22Rv1 (cell line): ENCODE data around the gene TRIP6.

Experiments used
- CTCF ChIP-seq: fragments of 450-650 bp; IDR thresholded peaks from 2 replicates; pipeline ENCODE4 v1.5.1; 2017; ENCODE audit warnings: mild to moderate bottlenecking
- ZFX ChIP-seq: fragments of 450-650 bp; IDR thresholded peaks from 2 replicates; pipeline ENCODE4 v1.6.1; 2017; ENCODE audit warnings: antibody characterized with exemption, borderline replicate concordance

DNA sequence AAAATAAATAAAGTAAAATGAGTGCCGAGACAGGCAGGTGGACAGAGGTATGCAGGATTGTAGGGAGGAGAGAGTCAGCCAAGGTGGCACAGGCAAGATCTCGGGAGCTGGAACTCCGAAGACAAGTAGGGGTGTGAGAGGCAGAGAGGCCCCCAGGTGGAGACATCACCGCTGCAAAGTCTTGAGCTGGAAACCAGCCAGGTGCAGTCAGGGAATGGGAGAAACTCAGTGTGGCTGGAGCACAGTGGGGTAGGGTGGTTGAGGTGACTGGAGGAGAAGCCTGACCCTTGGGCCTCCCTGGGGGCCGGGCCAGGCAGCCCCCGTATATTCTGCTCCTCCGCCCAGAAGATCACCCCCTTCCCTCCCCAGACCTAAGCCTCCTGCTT, 44.1 kb upstream of the TRIP6 start:
- TF ChIP-seq CTCF, result no peak
- no peak for TF ChIP-seq ZFX
